Liver (tissue), 9 donors: Measurements from ENCODE around the gene CYP11A1. TPM values are rescaled to one million over a fixed set of nuclear protein-coding genes. Genes with fewer than 3 reads are reported as not detected.

Experiments
- DNase-seq: peaks from one replicate; pipeline ENCODE4 v3.0.0-alpha.2; 2017; ENCODE audit warnings: low spot score
- H3K27ac ChIP-seq, 2 donors: one replicate each; pipeline ENCODE4 v1.7.0; 2013; ENCODE audit warnings: inconsistent platforms in 2 of 2, low read length in 2 of 2, control low read depth in 1 of 2, low read depth in 1 of 2, mild to moderate bottlenecking in 1 of 2
- H3K27me3 ChIP-seq, 4 donors: one replicate each; pipeline versions ENCODE4 v1.6.1 to v1.7.0; 2013; ENCODE audit warnings: low read length in 3 of 4, inconsistent platforms in 1 of 4, mild to moderate bottlenecking in 1 of 4, moderate library complexity in 1 of 4; ENCODE audit not compliant: control insufficient read depth in 4 of 4, insufficient read depth in 4 of 4
- H3K36me3 ChIP-seq, 4 donors: one replicate each; pipeline versions ENCODE4 v1.6.1 to v1.7.0; 2013; ENCODE audit warnings: low read length in 3 of 4, mild to moderate bottlenecking in 3 of 4, low read depth in 1 of 4, moderate library complexity in 1 of 4; ENCODE audit not compliant: control insufficient read depth in 4 of 4, insufficient read depth in 3 of 4
- H3K4me1 ChIP-seq, 4 donors: one replicate each; pipeline versions ENCODE4 v1.6.1 to v1.7.0; 2013; ENCODE audit warnings: low read length in 3 of 4, mild to moderate bottlenecking in 3 of 4, moderate library complexity in 1 of 4; ENCODE audit not compliant: control insufficient read depth in 4 of 4, insufficient read depth in 4 of 4
- H3K4me3 ChIP-seq, 3 donors: one replicate each; pipeline versions ENCODE4 v1.6.1 to v1.7.0; 2013; ENCODE audit warnings: low read length in 3 of 3, control low read depth in 1 of 3, low read depth in 1 of 3, mild to moderate bottlenecking in 1 of 3
- H3K9ac ChIP-seq, 2 donors: one replicate each; pipeline ENCODE4 v1.7.0; 2013; ENCODE audit warnings: low read length in 2 of 2, mild to moderate bottlenecking in 2 of 2, moderate library complexity in 2 of 2, control low read depth in 1 of 2, low read depth in 1 of 2
- H3K9me3 ChIP-seq, 4 donors: one replicate each; pipeline versions ENCODE4 v1.6.1 to v1.7.0; 2013; ENCODE audit warnings: low read length in 3 of 4; ENCODE audit not compliant: control insufficient read depth in 4 of 4
- ATF3 ChIP-seq: IDR thresholded peaks from 2 replicates; pipeline ENCODE4 v1.6.1; 2016; ENCODE audit warnings: antibody characterized with exemption
- CTCF ChIP-seq: fragments of 150-350 bp; IDR thresholded peaks from 2 replicates; pipeline ENCODE4 v1.5.1; 2017; ENCODE audit warnings: improper control_type of control experiment, low read depth, low read length; ENCODE audit not compliant: missing input control
- EGR1 ChIP-seq, 2 donors: IDR thresholded peaks; 2 replicates each; pipeline ENCODE4 v1.6.1; 2016 to 2018; ENCODE audit warnings: antibody characterized with exemption in 2 of 2, low read depth in 2 of 2
- FOXA1 ChIP-seq: IDR thresholded peaks from 2 replicates; pipeline ENCODE4 v1.6.1; 2016; ENCODE audit warnings: antibody characterized with exemption
- FOXA2 ChIP-seq: IDR thresholded peaks from 2 replicates; pipeline ENCODE4 v1.6.1; 2016; ENCODE audit warnings: antibody characterized with exemption
- GABPA ChIP-seq, 2 donors: IDR thresholded peaks in 1 of 2; conservative IDR thresholded peaks in 1 of 2; 2 replicates each; pipeline ENCODE4 v1.6.1; 2016; ENCODE audit warnings: antibody characterized with exemption in 2 of 2, mild to moderate bottlenecking in 1 of 2, moderate library complexity in 1 of 2
- HNF4A ChIP-seq, 2 donors: conservative IDR thresholded peaks; 2 replicates each; pipeline ENCODE4 v1.6.1; 2016; ENCODE audit warnings: antibody characterized with exemption in 2 of 2, mild to moderate bottlenecking in 2 of 2
- HNF4G ChIP-seq: IDR thresholded peaks from 2 replicates; pipeline ENCODE4 v1.6.1; 2016; ENCODE audit warnings: antibody characterized with exemption
- JUND ChIP-seq, 2 donors: IDR thresholded peaks; 2 replicates each; pipeline ENCODE4 v1.6.1; 2016; ENCODE audit warnings: antibody characterized with exemption in 2 of 2
- MAX ChIP-seq: IDR thresholded peaks from 2 replicates; pipeline ENCODE4 v1.6.1; 2016; ENCODE audit warnings: antibody characterized with exemption
- NR2F2 ChIP-seq: IDR thresholded peaks from 2 replicates; pipeline ENCODE4 v1.6.1; 2016; ENCODE audit warnings: antibody characterized with exemption
- RAD21 ChIP-seq, 2 donors: IDR thresholded peaks; 2 replicates each; pipeline ENCODE4 v1.6.1; 2016; ENCODE audit warnings: antibody characterized with exemption in 2 of 2, mild to moderate bottlenecking in 2 of 2
- REST ChIP-seq: IDR thresholded peaks from 2 replicates; pipeline ENCODE4 v1.6.1; 2016; ENCODE audit warnings: antibody characterized with exemption, mild to moderate bottlenecking
- RXRA ChIP-seq, 2 donors: IDR thresholded peaks; 2 replicates each; pipeline ENCODE4 v1.6.1; 2017 to 2018; ENCODE audit warnings: antibody characterized with exemption in 2 of 2, mild to moderate bottlenecking in 1 of 2
- SP1 ChIP-seq: IDR thresholded peaks from 2 replicates; pipeline ENCODE4 v1.6.1; 2018; ENCODE audit warnings: antibody characterized with exemption, mild to moderate bottlenecking
- TAF1 ChIP-seq: conservative IDR thresholded peaks from 2 replicates; pipeline ENCODE4 v1.6.1; 2016; ENCODE audit warnings: antibody characterized with exemption, mild to moderate bottlenecking
- ZBTB33 ChIP-seq: IDR thresholded peaks from 2 replicates; pipeline ENCODE4 v1.6.1; 2016; ENCODE audit warnings: antibody characterized with exemption
- WGBS: extraction: QIAGEN DNeasy Blood & Tissue Kit; methylation state at CpG from one replicate; pipeline ENCODE4 v1.1.7; 2013; 5-methylcytosine and 5-hydroxymethylcytosine counted together
- polyA plus RNA-seq, 2 donors: library from polyadenylated mRNA; stranded (reverse) in 1 of 2; unstranded in 1 of 2; fragments of 200-250 nt in 1 of 2; fragments of >200 nt in 1 of 2; fragmentation: Nextera tagmentation in 1 of 2; extraction: Ambion mirVana in 1 of 2; gene quantifications; one replicate each; pipeline versions ENCODE4 v1.2.1 to v1.2.3, GENCODE V29; 2013 to 2015
- total RNA-seq, 2 donors: library from RNA; depleted of rRNA; stranded (reverse); fragments of >200 nt; gene quantifications; one replicate each; pipeline ENCODE4 v1.2.3, GENCODE V29; 2014
- donor health status: healthy.
- donor health status: healthy.
- donor health status: healthy.
- donor health status: healthy.
- donor health status: healthy.

CYP11A1 gene
- total and polyA plus RNA-seq, 4 donors = 0.47 to 2.3 (median 1.9) TPM

GRCh38 chr15:74382004-74382816, 14.8 kb upstream of the CYP11A1 start (continued):
- TF ChIP-seq HNF4A (conservative IDR thresholded peaks at IDR 0.05) = no peak
- no peak for TF ChIP-seq FOXA2
- TF ChIP-seq NR2F2 = no peak
- TF ChIP-seq TAF1 = no peak
- peak; percentile 94 for TF ChIP-seq CTCF
- no peak for TF ChIP-seq RXRA (IDR thresholded peaks at IDR 0.05)
- no peak for TF ChIP-seq SP1
- no peak for TF ChIP-seq EGR1 (IDR thresholded peaks at IDR 0.05; ENCODE audit: low read depth in 2 of 2)

GRCh38 chr15:74381481-74381880, 14.0 kb upstream of the CYP11A1 start:
- H3K27ac ChIP-seq = no peak overlapping the region
- H3K9ac ChIP-seq = no peak overlapping the region
- WGBS = 87% methylated on average over 5 of the region's 5 CpGs
- no peak for DNase-seq
- H3K4me3 ChIP-seq = no peak overlapping the region
- no peaks in the 10 kb centered on the region for H3K27me3 ChIP-seq
- no peak for TF ChIP-seq REST
- TF ChIP-seq HNF4G = no peak
- TF ChIP-seq RXRA (IDR thresholded peaks at IDR 0.05) = no peak
- TF ChIP-seq EGR1 (IDR thresholded peaks at IDR 0.05; ENCODE audit: low read depth in 2 of 2) = no peak
- TF ChIP-seq HNF4A (conservative IDR thresholded peaks at IDR 0.05) = no peak
- TF ChIP-seq FOXA2 = no peak
- no peak for TF ChIP-seq MAX
- TF ChIP-seq TAF1 = no peak
- H3K4me1 ChIP-seq = no peaks in the 10 kb centered on the region
- no peaks in the 10 kb centered on the region for H3K9me3 ChIP-seq
- H3K36me3 ChIP-seq = no peaks in the 10 kb centered on the region

- H3K4me1 ChIP-seq = no peaks in the 10 kb centered on the region
- TF ChIP-seq GABPA (IDR thresholded peaks at IDR 0.05 in 1 of 2, conservative IDR thresholded peaks at IDR 0.05 in 1 of 2) (no peak), ATF3 (no peak), SP1 (no peak), FOXA1 (no peak), ZBTB33 (no peak), RXRA (IDR thresholded peaks at IDR 0.05) (no peak), JUND (IDR thresholded peaks at IDR 0.05) (no peak), FOXA2 (no peak), CTCF (no peak), RAD21 (IDR thresholded peaks at IDR 0.05) (no peak), HNF4G (no peak), TAF1 (no peak), EGR1 (IDR thresholded peaks at IDR 0.05; ENCODE audit: low read depth in 2 of 2) (no peak)
These were observed 13.7 kb upstream of the CYP11A1 start for GRCh38 chr15:74381190-74381453.

More at GRCh38 chr15:74381190-74381453, 13.7 kb upstream of the CYP11A1 start:
- no peak for DNase-seq
- 76% methylated on average over 2 of the region's 2 CpGs for WGBS
- Histone ChIP-seq H3K9ac (no peak overlapping the region), H3K27me3 (no peaks in the 10 kb centered on the region), H3K27ac (no peak overlapping the region), H3K4me3 (no peak overlapping the region), H3K36me3 (no peaks in the 10 kb centered on the region), H3K9me3 (no peaks in the 10 kb centered on the region)
